NCI-H1436 treated with DMSO at 0.1 percent for 48 hours (cell line): ENCODE results near the gene RYR1.
"Not testable (repeated sequence)": the region's sequence is repeated elsewhere in the genome, so short reads cannot be mapped to it uniquely, and the experiment has no call there.

Source experiments
- DNase-seq: peaks from one replicate; lab custom pipeline; 2025; lab: John Stamatoyannopoulos, UW

Gene RYR1

DNA sequence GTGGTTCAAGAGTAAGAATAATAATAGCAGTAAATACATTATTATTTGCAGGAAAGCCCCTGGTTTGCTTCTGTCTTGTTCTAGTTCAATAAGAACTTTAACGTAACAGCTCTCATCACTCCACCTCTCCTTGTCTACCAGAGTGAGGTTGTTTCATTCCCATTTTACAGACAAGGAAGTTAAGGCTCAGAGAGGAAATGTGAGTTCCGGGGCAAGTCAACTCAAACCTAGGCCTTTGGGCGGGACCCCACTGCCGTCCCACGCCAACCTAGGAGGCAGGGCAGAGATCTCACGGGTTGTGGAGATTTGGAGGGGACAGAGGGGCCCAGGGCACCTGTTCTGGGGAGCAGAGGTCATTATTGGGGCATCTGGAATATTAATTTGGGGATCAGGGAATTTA is 182.8 kb downstream of the RYR1 start:
- no peak for DNase-seq

DNA sequence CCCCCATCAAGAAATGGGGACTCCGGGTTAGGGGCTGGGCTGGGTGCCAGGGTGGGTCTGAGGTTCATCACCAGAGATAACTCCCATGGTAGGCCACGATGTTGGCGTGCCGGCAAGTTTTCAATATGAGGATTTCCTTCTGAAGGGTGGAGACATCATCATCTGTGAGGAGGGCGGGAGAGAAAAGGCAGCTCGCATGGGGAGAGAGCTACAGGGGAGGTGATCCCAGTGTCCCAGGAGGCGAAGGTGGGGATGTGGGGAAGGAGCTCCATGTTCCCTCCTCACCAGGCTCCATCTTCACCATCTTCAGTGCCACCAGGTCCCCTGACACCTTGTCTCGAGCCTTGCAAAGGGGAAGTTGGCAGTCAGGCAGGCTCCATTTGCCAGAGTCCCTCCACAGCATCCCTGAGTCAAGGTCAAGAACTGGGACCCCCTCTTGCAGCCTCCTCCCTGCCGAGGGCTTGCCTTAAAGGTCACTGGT is 183.8 kb downstream of the RYR1 start:
- DNase-seq: no peak

DNA sequence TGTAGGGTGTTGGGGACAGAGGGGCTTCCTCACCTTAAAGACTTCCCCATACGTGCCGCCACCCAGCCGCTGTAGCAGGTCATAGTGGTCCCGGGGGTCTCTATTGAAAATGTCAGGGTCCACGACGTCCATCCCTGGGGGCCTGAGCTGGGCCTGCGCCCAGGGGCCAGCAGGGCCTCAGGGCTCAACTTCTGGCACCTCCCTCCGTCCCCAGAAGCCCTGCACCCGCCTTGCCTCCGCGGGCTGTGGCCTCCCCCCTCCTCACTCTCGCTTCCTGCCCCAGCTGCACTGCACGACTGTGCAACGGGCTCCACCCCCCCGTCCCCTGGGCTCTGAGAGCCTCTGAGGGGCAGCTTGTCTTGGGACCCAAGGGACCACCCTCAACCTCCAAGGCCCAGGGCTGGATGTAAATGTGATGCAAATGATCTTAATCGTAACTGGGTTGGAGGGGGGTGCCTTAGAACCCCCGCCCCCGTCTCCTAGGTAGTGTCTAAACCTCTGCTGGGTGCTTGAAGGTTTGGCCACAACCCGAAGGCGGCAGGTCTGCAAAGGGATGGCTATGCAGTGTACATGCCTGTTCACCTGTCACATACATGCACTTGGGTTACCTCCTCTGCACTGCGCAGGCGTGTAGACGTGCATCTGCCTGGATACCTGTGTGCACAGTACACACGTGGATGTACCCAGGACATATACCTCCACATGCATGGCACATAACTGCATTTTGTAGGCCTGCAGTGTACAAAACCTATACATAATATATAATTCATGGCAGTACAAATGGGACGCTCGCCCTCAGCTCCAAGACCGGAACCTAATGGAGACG is 184.5 kb downstream of the RYR1 start, which contains the start of gene MAP4K1:
TSS of gene MAP4K1 (minus strand) at position 190 of the 826 bp plus-strand sequence. CDS start at position 132, 58 bp downstream.
- DNase-seq: peak; percentile 70

DNA sequence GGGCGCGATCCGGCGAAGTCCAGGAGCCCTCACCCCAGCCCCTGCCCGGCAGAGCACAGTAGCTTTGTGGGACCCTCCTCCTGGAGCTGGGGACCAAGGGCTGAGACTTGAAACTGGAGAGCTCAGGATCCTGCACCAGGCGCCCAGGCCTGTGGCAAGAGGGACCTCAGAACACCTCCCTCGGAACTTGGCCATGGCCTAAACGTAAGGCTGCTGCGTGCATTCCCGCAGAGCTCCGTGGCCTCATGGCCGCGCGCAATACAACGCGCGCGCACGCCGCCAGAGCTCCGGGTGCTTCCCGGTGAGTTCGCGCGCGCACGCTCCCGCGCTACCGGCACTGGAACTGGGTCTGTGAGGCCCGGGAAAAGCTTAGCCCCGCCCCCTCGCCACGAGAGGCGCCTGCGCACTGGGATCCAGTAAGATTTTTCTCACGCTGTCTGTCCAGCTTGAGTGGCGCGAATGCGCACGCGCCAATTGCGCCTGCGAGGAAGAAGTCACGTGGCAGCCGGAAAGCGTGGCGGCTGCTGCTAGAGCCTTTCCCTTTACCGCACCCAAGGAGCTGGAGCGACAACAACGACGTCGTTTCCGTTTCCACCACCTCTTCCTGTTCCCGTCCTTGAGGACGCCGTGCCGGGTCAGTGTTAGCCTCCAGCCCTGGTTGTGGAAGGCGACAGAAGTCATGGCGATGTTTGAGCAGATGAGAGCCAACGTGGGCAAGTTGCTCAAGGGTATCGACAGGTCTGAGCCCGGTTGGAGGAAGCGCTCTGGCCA is 185.3 kb downstream of the RYR1 start, which contains the start of gene EIF3K:
TSS of gene EIF3K (plus strand) at position 599 of the 771 bp plus-strand sequence. CDS start at position 680, 81 bp downstream.
- peak; percentile 94 for DNase-seq

DNA sequence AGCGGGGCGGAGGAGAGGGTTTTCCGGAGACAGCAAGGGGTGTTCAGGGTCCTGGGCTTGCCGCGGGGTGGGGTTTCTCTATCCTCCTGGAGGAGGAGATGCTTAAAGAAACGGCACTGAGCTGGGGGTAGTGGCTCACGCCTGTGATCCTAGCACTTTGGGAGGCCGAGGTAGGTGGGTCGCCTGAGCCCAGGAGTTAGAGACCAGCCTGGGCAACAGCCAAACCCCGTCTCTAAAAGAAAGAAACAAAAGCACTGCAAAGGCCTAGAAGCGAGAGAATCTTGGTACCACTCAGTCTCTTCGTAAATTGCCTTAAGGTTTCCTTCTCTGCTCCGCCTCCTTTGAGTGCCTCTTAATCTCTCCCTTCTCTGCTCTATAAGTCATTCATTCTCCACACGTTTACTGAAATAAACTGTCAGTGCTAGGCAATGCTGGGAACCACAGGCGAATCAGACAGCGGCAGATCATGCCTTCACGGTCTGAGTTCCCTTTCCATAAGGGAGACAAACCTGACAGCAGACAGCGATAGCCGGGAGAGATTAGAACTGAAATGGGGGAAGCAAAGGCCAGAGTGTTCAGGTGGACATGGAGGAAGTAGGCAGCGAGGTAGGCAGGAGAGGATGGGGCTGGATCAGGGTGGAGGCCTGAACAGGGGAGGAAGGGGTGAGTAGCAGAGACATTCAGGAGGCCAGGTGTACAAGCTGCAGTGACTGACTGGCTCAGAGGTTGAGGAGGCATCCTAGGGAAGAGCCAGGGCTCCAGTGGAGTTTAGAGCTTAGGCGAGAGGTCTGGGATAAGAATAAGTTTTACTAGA is 186.1 kb downstream of the RYR1 start:
- no peak for DNase-seq

DNA sequence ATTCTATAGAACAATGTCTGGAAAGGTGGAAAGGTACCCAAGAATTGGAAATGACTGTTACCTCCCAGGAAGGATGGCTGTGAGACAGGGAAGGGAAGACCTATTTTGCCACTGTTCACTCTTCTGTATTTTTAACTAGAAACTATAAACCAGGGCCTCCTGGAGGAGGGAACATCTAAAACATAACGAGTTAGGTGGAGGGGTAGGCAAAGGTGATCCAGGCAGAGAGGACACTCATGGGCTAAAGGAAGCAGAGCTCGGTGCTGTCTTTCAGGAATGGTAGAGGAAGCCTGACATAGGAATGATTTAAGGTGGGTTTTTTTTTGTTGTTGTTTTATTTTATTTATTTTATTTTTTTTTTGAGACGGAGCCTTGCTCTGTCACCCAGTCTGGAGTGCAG is 191.3 kb downstream of the RYR1 start:
- DNase-seq: no peak

DNA sequence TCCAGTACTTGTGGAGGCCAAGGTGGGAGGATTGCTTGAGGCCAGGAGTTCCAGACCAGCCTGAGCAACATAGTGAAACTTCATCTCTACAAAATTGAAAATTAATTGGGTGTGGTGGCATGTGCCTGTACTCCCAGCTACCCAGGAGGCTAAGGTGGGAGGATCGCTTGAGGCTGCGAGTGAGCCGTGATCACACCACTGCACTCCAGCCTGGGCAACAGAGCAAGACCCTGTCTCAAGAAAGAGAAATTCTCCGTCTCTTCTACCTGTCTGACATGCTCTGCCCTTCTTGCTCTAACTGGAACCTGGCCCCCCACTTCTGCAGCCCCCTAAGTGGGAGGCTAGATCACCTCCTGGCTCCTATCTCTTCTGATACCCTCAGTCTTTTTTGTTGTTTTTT is 192.9 kb downstream of the RYR1 start:
- no peak for DNase-seq

DNA sequence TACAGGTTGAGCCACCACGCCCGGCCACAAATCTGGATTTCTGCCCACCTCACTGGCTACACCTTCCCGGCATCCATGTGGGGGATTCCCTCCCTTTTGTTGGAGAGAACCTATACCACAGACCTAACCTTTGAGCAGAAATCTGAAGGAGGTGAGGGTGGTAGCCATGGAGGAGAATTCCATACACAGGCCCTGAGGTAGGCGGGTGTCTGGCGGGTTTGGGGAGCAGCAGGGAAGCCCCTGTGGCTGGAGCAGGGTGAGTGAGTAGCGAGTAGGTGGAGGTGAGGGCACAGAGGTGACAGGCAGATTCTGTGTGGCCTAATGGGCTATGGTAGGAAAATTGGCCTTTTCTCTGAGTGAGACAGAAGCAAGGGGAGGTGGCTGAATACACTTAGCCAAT is 196.1 kb downstream of the RYR1 start:
- DNase-seq: no peak

DNA sequence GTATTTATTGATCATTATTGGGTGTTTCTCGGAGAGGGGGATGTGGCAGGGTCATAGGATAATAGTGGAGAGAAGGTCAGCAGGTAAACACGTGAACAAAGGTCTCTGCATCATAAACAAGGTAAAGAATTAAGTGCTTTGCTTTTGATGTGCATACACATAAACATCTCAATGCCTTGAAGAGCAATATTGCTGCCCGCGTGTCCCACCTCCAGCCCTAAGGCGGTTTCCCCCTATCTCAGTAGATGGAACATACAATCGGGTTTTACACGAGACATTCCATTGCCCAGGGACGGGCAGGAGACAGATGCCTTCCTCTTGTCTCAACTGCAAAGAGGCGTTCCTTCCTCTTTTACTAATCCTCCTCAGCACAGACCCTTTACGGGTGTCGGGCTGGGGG is 197.8 kb downstream of the RYR1 start:
- not testable (repeated sequence) for DNase-seq

DNA sequence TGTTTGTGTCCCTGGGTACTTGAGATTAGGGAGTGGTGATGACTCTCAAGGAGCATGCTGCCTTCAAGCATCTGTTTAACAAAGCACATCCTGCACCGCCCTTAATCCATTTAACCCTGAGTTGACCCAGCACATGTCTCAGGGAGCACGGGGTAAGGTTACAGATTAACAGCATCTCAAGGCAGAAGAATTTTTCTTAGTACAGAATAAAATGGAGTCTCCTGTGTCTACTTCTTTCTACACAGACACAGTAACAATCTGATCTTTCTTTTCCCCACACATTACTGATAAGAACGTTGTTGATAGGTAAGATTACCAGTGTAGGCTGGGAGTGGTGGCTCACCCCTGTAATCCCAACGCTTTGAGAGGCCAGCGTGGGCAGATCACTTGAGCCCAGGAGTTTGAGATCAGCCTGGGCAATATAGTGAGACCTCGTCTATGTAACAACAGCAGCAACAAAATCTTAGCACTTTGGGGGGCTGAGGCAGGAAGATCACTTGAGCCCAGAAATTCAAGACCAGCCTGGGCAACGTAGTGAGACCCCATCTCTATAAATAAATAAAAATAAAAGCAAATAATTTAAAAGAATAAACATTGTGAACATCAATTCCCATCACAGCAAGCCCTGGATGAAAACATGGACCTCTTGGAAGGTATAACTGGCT is 198.5 kb downstream of the RYR1 start:
- DNase-seq: not testable (repeated sequence)

DNA sequence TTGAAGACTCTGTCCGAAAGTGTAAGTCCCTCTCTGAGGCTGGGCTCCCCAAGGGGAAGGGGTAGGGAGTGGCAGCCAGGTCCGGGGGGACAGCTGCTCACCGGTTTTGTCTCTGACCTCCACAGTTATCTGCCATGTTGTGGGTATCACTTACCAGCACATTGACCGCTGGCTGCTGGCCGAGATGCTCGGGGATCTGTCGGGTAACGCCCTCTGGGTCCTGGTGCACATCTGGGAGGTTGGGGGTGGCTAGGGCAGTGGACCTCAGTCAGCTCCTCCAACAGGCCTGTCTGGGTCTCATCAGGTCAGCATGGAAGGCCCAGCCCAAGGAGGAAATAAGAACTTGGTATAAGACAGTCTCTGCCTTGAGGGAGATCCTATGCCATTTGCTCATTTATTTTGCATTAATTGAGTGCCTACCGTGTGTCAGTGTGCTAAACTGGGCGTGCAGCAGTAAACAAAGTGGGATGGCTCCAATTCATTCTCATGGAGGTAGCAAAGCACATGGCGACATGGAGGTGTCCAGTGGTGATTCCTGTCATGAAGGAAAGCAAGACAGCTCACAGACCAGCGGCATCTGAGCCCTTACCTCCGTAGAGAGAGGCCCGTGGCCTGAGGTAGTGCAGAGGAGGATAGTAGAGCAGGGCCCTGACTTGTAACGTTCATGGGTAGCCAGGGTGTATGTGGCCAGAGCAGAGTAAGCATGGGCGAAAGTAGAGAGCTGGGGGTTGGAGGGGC is 199.2 kb downstream of the RYR1 start:
- DNase-seq: no peak

DNA sequence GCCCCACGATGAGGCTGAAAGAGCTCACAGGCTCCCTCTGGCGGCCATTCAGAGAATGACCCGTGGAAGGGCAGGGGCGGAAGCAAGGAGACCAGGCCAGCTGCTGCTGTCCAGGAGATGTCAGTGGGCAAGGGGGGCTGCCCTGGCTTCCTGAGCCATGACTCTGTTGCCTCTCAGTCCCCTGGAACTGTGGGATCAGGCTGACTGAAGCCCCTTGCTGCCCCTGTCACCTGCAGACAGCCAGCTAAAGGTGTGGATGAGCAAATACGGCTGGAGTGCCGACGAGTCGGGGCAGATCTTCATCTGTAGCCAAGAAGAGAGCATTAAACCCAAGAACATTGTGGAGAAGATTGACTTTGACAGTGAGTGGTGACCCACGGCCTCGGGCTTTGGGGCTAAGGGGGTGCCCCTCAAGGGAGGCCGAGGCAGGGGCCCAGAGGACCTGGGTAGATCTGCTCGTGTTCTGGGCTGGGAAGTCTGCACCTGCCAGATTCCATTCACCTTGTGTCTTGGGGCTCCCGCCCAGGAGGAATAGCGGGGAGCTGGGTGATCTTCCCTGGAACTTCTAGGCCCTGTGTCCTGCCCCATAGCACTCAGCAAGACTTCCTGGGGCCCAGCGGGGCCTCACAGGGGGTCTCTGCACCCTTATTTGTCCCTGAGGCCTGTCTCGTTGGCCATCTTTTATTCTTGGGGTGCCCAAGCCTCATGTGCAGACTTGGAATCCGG is 201.4 kb downstream of the RYR1 start:
- no peak for DNase-seq

DNA sequence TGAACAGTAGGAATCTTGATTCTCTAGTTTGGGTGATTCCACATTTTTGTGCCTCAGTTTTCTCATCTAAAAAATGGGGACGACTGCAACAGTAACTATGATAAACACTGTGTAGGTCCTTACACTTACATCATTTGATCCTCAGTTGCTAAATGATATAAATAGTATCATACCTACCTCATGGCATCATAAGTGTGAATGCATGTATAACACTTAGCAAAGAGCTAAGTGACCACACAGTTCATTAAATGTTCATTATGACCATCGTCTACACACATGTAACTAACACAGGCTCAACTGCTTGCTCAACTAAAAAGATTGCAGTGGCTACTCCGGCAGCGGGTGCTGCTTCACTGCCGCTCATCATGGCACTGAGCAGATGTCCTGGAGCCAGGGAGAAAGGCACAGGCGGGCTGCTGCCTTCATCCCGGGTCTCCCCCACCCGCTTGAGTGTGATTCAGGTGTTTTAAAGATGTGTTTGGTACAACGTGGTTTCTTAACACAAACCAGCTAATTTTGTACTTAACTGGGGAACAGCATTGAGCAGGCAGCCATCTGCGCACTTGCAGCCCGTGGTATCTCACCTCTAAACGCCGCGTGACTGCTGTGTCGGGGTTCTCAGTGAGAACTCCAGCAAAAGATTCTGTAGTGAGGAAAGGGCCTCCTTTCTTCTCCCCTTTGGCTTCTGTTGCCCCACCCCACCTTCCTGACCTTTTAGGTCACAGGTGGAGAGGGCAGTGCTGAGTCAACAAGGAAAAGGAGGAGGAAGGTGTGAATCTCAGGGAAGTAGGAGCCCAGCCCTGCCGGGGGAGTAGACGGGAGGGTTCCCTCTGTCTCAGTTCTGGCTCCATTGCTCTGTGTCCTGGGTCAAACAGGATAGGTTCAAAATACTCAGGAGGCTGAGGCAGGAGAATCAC is 202.2 kb downstream of the RYR1 start:
- DNase-seq: no peak
